GM12891 (cell line): ENCODE measurements around the gene CHMP4B.

Source experiments
- POLR2A ChIP-seq: IDR thresholded peaks from 2 replicates; pipeline ENCODE4 v1.6.1; 2011; ENCODE audit warnings: low read depth, low read length, control low read depth
- POLR2AphosphoS5 ChIP-seq: IDR thresholded peaks from 2 replicates; pipeline ENCODE4 v1.6.1; 2011; ENCODE audit warnings: low read depth, low read length, control low read depth
- POU2F2 ChIP-seq: IDR thresholded peaks from 2 replicates; pipeline ENCODE4 v1.6.1; 2011; ENCODE audit warnings: low read depth, mild to moderate bottlenecking, control low read depth, low read length, moderate library complexity
- SPI1 ChIP-seq: IDR thresholded peaks from 2 replicates; pipeline ENCODE4 v1.6.1; 2011; ENCODE audit warnings: low read depth, low read length, control low read depth
- TAF1 ChIP-seq: IDR thresholded peaks from 2 replicates; pipeline ENCODE4 v1.6.1; 2011; ENCODE audit warnings: low read depth, low read length, control low read depth

GRCh38 chr20:33833333-33833732 lies 22.2 kb downstream of the CHMP4B start:
- TF ChIP-seq POLR2AphosphoS5 (no peak), TAF1 (no peak), POLR2A (no peak), SPI1 (no peak), POU2F2 (no peak)
